NCI-H2081 (cell line): ENCODE results near the gene SNX19.

Source experiments
- DNase-seq, 2 experiments: peaks; one replicate each; lab custom pipeline; 2025; lab: John Stamatoyannopoulos, UW

SNX19 gene

GRCh38 chr11:130842001-130842400 lies 74.3 kb downstream of the SNX19 start:
- DNase-seq: no peak

GRCh38 chr11:130840679-130841078 lies 75.6 kb downstream of the SNX19 start:
- no peak for DNase-seq

GRCh38 chr11:130839981-130840666 lies 76.2 kb downstream of the SNX19 start:
- no peak for DNase-seq

- DNase-seq: no peak
Measured at GRCh38 chr11:130837194-130837593, 79.1 kb downstream of the SNX19 start.

GRCh38 chr11:130834886-130835285 lies 81.4 kb downstream of the SNX19 start:
- no peak for DNase-seq

GRCh38 chr11:130832566-130833425 lies 83.5 kb downstream of the SNX19 start:
- DNase-seq: no peak

GRCh38 chr11:130831976-130832375 lies 84.3 kb downstream of the SNX19 start:
- no peak for DNase-seq

GRCh38 chr11:130831506-130831905 lies 84.8 kb downstream of the SNX19 start:
- DNase-seq: no peak

GRCh38 chr11:130830566-130830965 lies 85.7 kb downstream of the SNX19 start:
- DNase-seq: no peak

GRCh38 chr11:130829920-130830511 lies 86.3 kb downstream of the SNX19 start:
- no peak for DNase-seq

- DNase-seq: no peak
Measured at GRCh38 chr11:130828741-130829140, 87.5 kb downstream of the SNX19 start.

GRCh38 chr11:130827451-130828377 lies 88.6 kb downstream of the SNX19 start:
- DNase-seq: no peak

GRCh38 chr11:130826572-130826971 lies 89.7 kb downstream of the SNX19 start:
- DNase-seq: no peak

- DNase-seq: no peak
Measured at GRCh38 chr11:130825983-130826382, 90.3 kb downstream of the SNX19 start.

GRCh38 chr11:130825561-130825960 lies 90.7 kb downstream of the SNX19 start:
- DNase-seq: no peak
